Caki2 (cell line): ENCODE measurements around the gene SLC8A2. TPM values are rescaled to one million over a fixed set of nuclear protein-coding genes. Genes with fewer than 3 reads are reported as not detected.

ENCODE experiments used
- DNase-seq: peaks from one replicate; pipeline ENCODE4 v3.0.0-alpha.2; 2015; ENCODE audit warnings: low read depth
- in situ Hi-C: cut with HindIII; loops from 2 replicates; pipeline ENCODE4 v1.10.0; 2016; ENCODE audit warnings: low sequenced_read_pairs, low pct_unique_long_range_greater_than_20kb, mixed read lengths
- total RNA-seq: library from RNA; depleted of rRNA; stranded (reverse); fragments of >200 nt; shearing (Covaris generic); gene quantifications from 2 replicates; pipeline ENCODE4 v1.2.3, GENCODE V29; 2014; ENCODE audit warnings: low replicate concordance

SLC8A2 gene
- total RNA-seq, 1 experiment from 2014 or later: not detected

DNA sequence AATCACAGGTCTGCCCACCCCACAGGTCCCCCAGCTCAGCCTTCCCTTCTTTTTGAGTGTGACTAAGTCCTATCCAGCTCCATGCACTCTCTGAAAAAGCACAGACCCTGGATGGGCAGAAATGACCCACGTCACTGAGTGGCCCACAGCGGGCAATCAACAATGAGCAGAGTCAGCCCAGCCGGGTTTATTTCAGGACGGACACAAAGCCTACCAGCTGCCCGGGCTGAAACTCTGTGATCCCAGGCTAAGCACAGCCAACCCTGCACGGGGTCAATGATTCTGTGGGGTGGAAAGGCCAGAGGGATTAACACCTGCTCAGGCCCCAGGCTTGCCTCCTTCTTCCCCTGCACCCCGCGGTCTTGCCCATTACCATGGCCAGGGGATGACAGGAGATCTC lies 34.8 kb upstream of the SLC8A2 start:
- no peak for DNase-seq
- in situ Hi-C loops: no loop called here

- in situ Hi-C loops: no loop called here
- no peak for DNase-seq
Observed at GRCh38 chr19:47505506-47505905, 33.8 kb upstream of the SLC8A2 start.

GRCh38 chr19:47503826-47504150 lies 32.1 kb upstream of the SLC8A2 start:
- DNase-seq: no peak
- in situ Hi-C loops: no loop called here

- in situ Hi-C loops: no loop called here
Observed at GRCh38 chr19:47503130-47503825, 31.6 kb upstream of the SLC8A2 start.

DNA sequence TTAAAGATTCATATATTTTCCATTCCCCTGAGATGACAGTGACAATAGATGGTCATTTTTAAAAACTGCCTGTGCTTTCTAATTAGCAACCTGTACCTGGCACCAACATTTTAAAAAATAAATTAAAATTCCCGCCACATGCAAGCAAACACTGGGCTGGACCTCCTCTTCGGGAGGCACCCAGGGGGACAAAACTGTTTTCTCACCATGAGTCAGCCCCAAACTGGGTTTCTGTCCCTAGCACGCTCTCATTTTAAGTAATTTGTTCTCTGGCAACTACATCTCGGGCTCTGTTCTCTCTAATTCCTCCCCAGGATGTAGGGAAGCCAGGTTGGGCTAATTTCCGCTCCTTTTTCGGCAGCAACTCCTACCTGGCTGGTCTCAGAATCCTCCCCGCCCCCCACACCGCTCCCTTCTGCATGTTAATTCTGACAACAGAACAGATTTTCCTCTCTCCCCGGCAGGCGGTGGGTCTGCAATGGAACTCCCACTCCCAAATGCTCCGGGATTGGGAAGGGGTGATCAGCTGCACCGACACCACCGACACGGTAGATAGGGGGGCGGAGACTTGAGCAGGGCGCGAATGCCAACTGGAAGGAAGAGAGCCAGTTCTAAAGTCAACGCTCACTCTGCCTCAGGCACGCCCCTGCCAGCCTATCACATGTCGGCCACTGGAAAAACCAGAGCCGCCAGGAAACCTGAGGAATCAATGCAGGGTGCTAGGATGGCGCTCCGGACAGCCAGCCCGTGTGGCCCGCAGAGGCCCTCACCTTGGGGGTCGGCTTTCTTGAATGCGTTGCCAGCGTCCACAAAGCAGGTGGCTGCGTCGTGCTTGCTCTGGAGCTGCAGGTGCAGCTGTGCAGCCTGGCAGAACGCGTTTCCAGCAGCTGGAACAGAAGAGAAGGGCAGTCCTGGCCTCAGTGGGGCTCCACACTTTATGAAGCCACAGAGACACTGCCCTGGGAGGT lies 28.5 kb upstream of the SLC8A2 start:
- in situ Hi-C loops: no loop called here
- DNase-seq: no peak

More at GRCh38 chr19:47503130-47503825, 31.6 kb upstream of the SLC8A2 start:
- DNase-seq: no peak

GRCh38 chr19:47499371-47499770 lies 27.7 kb upstream of the SLC8A2 start:
- no peak for DNase-seq
- in situ Hi-C loops: no loop called here

GRCh38 chr19:47498561-47498960 lies 26.9 kb upstream of the SLC8A2 start:
- DNase-seq: no peak
- in situ Hi-C loops: no loop called here

DNA sequence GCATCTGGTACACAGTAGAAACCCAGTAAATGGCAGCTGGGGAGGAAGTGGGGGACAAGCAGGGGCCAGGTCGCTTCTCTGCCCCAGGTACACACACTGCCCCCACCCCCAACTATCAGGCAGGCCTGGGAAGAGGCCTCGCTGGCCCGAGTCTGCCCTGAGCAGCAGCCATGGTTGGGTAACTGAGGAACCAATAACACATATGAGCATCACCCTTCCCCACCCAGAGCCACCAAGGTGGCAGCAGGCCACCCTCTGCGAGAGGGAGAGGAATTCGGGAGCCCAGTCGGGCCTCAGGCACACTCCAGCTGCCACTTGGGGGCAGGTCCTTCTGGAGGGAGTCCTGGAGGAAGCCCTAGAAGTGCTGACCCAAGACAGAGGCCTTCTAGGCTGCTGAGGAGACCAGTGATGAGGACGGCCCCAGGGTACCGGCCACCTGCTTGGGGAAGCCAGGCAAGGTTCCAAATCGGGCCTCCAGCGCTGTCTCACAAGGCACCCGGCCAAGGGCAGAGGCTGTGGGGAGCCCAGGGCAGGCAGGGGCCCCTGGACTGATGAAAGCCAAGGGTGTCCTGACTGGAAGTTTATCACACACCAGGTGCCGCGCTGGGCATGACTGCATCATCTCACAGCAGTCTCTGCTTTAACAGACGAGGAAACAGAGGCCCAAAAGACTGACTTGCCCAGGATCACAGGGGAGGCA lies 26.3 kb upstream of the SLC8A2 start:
- no peak for DNase-seq
- in situ Hi-C loops: no loop called here

- DNase-seq: no peak
- in situ Hi-C loops: no loop called here
Observed at GRCh38 chr19:47497050-47497766, 25.5 kb upstream of the SLC8A2 start.

- DNase-seq: no peak
- in situ Hi-C loops: no loop called here
Observed at GRCh38 chr19:47495478-47496372, 24.0 kb upstream of the SLC8A2 start.

DNA sequence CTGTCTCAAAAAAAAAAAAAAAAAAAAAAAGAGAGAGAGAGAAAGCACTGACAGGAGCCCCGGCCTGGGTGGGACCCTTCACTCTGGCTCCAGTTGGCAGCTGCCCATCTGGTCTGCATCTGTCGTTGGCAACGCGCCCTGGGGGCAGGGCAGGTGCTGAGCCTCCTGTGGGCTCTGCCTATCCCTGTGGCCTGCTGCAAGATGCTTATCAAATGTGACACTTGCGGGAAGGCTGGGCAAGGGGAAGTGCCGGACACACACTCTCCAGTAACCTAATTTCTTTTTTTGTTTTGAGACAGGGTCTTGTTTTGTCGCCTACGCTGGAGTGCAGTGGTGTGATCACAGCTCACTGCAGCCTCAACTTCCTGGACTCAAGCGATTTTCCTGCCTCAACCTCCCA lies 23.0 kb upstream of the SLC8A2 start:
- DNase-seq: no peak
- in situ Hi-C loops: no loop called here

DNA sequence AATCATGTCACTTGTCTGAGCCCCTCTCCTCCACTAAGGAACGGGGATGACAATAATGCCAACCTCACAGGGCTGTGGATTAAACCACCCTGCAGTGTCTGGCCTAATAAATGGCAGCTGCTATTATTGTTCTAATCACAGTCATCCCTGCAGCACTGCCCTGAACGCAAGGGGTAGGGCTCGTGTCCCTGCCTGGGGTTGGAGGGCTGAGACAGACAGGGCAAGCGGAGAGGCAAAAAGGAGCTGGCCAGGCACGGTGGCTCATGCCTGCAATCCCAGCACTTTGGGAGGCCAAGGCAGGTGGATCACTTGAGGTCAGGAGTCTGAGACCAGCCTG lies 22.5 kb upstream of the SLC8A2 start:
- in situ Hi-C loops: no loop called here
- no peak for DNase-seq

DNA sequence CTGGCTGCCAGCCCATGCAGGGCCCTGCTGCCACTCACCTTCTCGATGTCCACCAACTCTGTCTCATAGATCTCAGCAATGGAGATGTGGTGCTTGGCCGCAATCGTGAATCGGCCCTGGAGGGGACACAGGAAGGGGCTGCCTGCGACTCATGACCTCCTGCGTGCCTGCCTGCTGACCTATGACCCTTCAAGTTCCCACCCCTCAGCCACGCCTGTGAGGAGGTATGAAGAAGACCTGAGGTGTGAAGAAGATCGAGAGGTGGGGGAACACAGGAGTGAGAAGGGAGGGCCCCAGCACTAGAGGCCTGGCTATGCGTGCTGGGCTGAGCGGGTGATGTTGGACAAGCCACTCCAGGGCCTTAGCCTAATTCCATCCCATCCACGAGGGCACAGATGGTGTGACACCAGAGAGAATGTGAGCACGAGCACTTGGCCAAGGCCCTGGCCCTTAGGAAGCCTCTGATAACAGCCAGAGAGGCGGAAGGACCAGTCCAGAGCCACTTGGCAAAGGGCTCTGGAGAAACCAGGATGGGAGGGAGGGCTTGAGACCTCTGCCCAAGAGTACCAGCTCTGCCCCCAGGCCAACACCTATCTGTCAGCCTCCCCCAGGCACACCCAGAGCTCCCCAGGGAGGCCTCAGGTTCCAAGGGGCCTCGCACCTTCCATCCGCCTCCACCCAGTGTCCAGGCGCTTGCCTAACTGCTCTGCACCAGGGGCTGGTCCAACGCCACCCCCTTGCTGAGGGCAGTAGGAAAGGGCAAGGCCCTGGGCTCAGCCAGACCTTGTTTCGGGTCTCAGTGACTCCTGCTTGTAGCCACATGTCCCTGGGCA lies 21.9 kb upstream of the SLC8A2 start:
- in situ Hi-C loops: no loop called here
- DNase-seq: no peak

- no peak for DNase-seq
- in situ Hi-C loops: no loop called here
Observed at GRCh38 chr19:47492571-47493377, 21.1 kb upstream of the SLC8A2 start.

GRCh38 chr19:47492137-47492533 lies 20.4 kb upstream of the SLC8A2 start:
- in situ Hi-C loops: no loop called here

More at GRCh38 chr19:47492137-47492533, 20.4 kb upstream of the SLC8A2 start:
- DNase-seq: no peak
